ENCODE measurements around the gene SH3PXD2B.

SH3PXD2B gene

GRCh38 chr5:172343741-172344140 lies 110.6 kb downstream of the SH3PXD2B start:
- Histone ChIP-seq H4K20me1 (ENCODE audit: insufficient read depth, low read length) (no peaks in the 10 kb centered on the region), H3K27me3 (ENCODE audit: insufficient read depth, low read length) (peaks cover 12% of the 10 kb centered on the region; the same call in 1 of the 2 replicates), H3F3A (ENCODE audit: insufficient read depth, low read length) (no peaks in the 10 kb centered on the region), H3K9me3 (ENCODE audit: low read length) (no peaks in the 10 kb centered on the region), H3K79me2 (ENCODE audit: insufficient read depth, low read length) (no peaks in the 10 kb centered on the region), H2AFZ (ENCODE audit: low read length) (no peak overlapping the region), H3K4me1 (ENCODE audit: insufficient read depth, low read length, severe bottlenecking) (no peaks in the 10 kb centered on the region), H3K4me2 (ENCODE audit: low read length) (no peak overlapping the region), H3K36me3 (ENCODE audit: insufficient read depth, low read length) (no peaks in the 10 kb centered on the region), H3K27ac (ENCODE audit: low read depth, low read length, poor library complexity, severe bottlenecking) (no peak overlapping the region), H3K4me3 (ENCODE audit: low read depth, low read length, poor library complexity, severe bottlenecking) (no peak overlapping the region), H3K9ac (ENCODE audit: low read length) (no peak overlapping the region), H3K9me2 (ENCODE audit: low read depth, low read length) (no peaks in the 10 kb centered on the region)
- no peak for TF ChIP-seq EZH2 (IDR thresholded peaks at IDR 0.05; ENCODE audit: borderline replicate concordance, low read length)
- no peak for TF ChIP-seq CTCF (IDR thresholded peaks at IDR 0.05; ENCODE audit: low read length)

- Histone ChIP-seq H3K27ac (ENCODE audit: low read depth, low read length, poor library complexity, severe bottlenecking) (no peak overlapping the region), H3K27me3 (ENCODE audit: insufficient read depth, low read length) (peaks cover 15% of the 10 kb centered on the region; the same call in 1 of the 2 replicates), H3K9ac (ENCODE audit: low read length) (no peak overlapping the region), H3K4me2 (ENCODE audit: low read length) (no peak overlapping the region), H3K4me1 (ENCODE audit: insufficient read depth, low read length, severe bottlenecking) (no peaks in the 10 kb centered on the region), H3K9me2 (ENCODE audit: low read depth, low read length) (no peaks in the 10 kb centered on the region), H3K79me2 (ENCODE audit: insufficient read depth, low read length) (no peaks in the 10 kb centered on the region), H3K36me3 (ENCODE audit: insufficient read depth, low read length) (no peaks in the 10 kb centered on the region), H3K4me3 (ENCODE audit: low read depth, low read length, poor library complexity, severe bottlenecking) (no peak overlapping the region), H4K20me1 (ENCODE audit: insufficient read depth, low read length) (no peaks in the 10 kb centered on the region), H3F3A (ENCODE audit: insufficient read depth, low read length) (no peaks in the 10 kb centered on the region), H3K9me3 (ENCODE audit: low read length) (no peaks in the 10 kb centered on the region), H2AFZ (ENCODE audit: low read length) (no peak overlapping the region)
- TF ChIP-seq CTCF (IDR thresholded peaks at IDR 0.05; ENCODE audit: low read length) (no peak), EZH2 (IDR thresholded peaks at IDR 0.05; ENCODE audit: borderline replicate concordance, low read length) (no peak)
Measured at GRCh38 chr5:172342918-172343317, 111.4 kb downstream of the SH3PXD2B start.

- Histone ChIP-seq H3K4me2 (ENCODE audit: low read length) (no peak overlapping the region), H2AFZ (ENCODE audit: low read length) (no peak overlapping the region), H3F3A (ENCODE audit: insufficient read depth, low read length) (no peaks in the 10 kb centered on the region), H3K9me3 (ENCODE audit: low read length) (no peaks in the 10 kb centered on the region), H4K20me1 (ENCODE audit: insufficient read depth, low read length) (no peaks in the 10 kb centered on the region), H3K9ac (ENCODE audit: low read length) (no peak overlapping the region), H3K27me3 (ENCODE audit: insufficient read depth, low read length) (peaks cover 23% of the 10 kb centered on the region; the same call in 1 of the 2 replicates), H3K36me3 (ENCODE audit: insufficient read depth, low read length) (no peaks in the 10 kb centered on the region), H3K27ac (ENCODE audit: low read depth, low read length, poor library complexity, severe bottlenecking) (no peak overlapping the region), H3K4me1 (ENCODE audit: insufficient read depth, low read length, severe bottlenecking) (no peaks in the 10 kb centered on the region), H3K9me2 (ENCODE audit: low read depth, low read length) (no peaks in the 10 kb centered on the region), H3K4me3 (ENCODE audit: low read depth, low read length, poor library complexity, severe bottlenecking) (no peak overlapping the region), H3K79me2 (ENCODE audit: insufficient read depth, low read length) (no peaks in the 10 kb centered on the region)
- TF ChIP-seq EZH2 (IDR thresholded peaks at IDR 0.05; ENCODE audit: borderline replicate concordance, low read length) (no peak), CTCF (IDR thresholded peaks at IDR 0.05; ENCODE audit: low read length) (no peak)
Measured at GRCh38 chr5:172339264-172340180, 114.8 kb downstream of the SH3PXD2B start.

Data from OCI-LY1 (cell line).